HG03060 (cell line): Measurements from ENCODE around the gene PERM1.

ENCODE experiments used
- ATAC-seq: cut with Tn5 transposase; IDR thresholded peaks from one replicate; pipeline ENCODE4 v1.9.1; 2021; ENCODE audit warnings: low read depth, moderate number of reproducible peaks; ENCODE audit not compliant: unreplicated experiment

The PERM1 gene

GRCh38 chr1:966704-967300 is 15.1 kb downstream of the PERM1 start:
- no peak for ATAC-seq

DNA sequence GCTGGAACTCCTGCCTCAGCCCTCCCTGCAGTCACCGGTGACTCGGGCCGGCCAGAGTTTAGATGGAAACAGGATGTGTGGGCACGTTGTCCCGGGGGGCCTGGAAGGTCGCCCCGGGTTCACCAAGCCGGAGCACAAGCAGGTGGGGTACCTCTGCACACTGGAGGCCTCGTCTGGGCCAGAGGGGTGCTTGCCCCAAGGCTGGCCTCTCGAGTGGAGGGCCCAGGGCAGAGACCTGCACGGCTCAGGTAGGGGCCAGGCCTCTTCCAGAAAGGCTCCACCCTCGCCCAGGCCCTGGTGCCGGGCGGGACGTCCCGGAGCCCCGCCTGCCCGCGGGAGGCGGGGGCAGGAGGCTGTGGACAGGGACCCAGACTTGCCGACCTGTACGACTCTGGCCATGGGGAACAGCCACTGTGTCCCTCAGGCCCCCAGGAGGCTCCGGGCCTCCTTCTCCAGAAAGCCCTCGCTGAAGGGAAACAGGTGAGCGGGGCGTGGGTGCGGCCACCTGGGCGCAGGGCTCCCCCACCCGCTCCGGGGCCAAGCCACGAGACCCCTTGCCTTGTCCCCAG is 15.7 kb downstream of the PERM1 start, which contains the start of gene PLEKHN1:
TSS of gene PLEKHN1 (plus strand) at position 348 of the 569 bp plus-strand sequence. CDS start at position 398, 50 bp downstream.
- ATAC-seq: no peak

DNA sequence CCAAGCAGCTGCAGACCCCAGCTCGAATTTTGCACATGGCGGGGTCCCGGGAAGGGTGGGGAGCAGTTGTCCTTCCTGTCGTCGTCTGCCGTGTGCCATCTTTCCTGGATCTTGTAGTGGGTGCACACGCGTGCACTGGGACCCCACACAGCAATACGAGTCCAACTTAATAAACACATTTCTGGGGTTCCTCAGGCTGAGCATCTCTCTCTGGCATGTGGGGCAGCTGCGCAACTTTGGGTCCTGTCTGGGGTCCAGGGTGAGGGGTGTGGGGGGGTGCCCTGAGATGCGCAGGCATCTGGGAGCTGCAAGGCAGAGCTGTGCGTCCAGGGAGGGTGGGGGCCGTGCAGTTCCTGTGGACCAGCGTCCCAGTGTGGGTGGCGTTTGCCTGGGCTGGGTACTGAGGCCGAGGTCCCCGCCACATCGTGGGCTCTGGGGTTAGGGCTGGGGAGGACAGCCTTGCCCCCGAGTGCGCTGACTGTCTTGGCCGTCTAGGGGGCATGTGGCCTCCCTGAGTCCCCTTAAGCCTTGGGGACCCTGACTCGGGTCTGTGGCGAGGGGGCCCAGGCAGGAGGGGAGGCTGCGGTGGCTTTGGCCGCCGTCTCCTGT is 16.3 kb downstream of the PERM1 start:
- no peak for ATAC-seq

DNA sequence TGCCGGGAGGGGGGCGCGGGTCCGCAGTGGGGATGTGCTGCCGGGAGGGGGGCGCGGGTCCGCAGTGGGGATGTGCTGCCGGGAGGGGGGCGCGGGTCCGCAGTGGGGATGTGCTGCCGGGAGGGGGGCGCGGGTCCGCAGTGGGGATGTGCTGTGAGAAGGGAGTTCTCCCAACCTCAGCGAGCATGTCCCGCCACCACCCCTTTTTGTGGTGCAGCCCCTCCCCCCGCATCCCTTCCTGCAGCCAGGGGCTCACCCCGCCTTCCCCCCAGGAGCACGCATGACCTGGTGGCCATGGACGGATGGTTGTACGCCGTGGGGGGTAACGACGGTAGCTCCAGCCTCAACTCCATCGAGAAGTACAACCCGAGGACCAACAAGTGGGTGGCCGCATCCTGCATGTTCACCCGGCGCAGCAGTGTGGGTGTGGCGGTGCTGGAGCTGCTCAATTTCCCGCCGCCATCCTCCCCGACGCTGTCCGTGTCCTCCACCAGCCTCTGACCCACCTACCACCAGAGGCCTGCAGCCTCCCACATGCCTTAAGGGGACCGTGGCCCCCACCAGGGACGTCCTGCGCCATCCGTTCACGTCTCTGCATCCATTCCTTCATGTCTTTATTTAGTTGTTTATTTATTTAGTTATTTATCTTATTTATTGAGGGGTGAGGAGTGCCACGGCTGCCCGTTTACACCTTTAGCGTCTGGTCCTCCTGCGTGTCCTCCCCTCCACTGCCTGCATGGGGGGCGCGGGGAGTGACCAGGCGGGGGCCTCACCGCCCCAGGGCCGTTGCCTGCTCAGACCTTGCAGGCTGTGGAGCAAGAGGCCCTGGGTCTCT is 17.0 kb downstream of the PERM1 start:
- ATAC-seq: no peak

DNA sequence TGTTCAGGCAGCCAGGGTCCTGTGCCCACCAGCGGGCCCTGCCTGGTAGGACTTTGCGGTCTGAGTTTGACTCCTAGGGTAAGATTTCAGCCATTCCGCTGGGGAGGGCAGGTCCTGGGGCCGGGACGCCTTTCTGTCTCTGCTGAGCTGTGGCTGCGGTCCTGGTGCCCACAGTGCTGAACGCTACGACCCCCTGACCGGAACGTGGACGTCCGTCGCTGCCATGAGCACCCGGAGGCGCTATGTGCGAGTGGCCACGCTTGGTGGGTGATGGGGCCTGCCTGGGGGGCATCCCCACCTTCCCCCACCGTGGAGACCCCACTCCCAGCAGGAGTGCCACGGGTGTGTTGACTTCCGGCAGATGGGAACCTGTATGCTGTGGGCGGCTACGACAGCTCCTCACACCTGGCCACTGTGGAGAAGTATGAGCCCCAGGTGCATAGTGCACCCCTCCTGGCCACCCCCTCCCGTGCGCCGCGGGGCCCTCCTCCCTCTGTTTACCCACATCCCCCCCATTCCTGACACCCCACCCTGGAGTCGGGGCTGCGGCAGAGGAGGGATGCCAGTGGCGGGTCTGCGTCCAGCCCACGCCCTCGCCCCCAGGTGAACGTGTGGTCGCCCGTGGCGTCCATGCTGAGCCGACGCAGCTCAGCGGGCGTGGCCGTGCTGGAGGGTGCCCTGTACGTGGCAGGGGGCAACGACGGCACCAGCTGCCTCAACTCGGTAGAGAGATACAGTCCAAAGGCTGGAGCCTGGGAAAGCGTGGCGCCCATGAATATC is 18.0 kb downstream of the PERM1 start:
- no peak for ATAC-seq

DNA sequence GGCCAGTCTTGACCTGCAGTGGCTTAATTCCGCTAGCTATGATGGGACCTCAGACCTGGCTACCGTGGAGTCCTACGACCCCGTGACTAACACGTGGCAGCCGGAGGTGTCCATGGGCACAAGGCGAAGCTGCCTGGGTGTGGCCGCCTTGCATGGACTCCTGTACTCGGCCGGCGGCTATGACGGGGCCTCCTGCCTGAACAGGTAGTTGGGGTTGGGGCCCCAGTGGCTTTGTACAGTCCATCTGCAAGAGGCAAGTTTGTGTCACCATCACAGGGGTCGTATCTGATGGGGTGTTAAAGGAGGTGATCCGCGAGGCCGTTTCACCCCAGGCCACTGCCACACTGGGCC is 18.6 kb downstream of the PERM1 start:
- ATAC-seq: no peak

DNA sequence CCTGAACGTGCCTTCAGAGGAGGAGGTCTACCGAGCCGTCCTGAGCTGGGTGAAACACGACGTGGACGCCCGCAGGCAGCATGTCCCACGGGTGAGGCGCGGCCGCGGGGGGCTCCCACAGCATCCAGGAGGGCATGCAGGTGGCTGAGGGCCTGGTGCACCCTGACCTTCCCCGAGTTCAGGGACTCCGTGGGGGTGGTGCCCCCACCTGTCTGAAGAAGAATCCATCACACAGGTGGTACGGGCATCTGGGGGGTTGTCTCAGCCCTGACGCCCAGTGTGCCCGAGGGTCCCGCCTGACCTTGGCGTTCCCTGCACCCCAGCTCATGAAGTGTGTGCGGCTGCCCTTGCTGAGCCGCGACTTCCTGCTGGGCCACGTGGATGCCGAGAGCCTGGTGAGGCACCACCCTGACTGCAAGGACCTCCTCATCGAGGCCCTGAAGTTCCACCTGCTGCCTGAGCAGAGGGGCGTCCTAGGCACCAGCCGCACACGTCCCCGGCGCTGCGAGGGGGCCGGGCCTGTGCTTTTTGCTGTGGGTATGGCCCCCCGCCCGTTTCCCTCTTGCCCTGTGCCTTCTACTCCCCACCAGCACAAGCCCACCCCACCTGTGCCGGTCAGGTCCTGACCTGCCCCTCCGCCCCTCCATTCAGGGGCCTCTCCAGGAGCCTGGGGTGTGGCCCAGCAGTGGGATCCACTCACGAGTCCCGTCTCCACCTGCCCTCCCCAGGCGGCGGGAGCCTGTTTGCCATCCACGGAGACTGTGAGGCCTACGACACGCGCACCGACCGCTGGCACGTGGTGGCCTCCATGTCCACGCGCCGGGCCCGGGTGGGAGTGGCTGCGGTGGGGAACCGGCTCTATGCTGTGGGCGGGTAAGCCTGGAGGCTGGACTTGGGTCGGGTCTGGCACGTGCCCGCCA is 19.3 kb downstream of the PERM1 start:
- no peak for ATAC-seq

GRCh38 chr1:961132-961669 is 20.7 kb downstream of the PERM1 start:
- ATAC-seq: no peak

- ATAC-seq: no peak
Measured at GRCh38 chr1:960363-961131, 21.3 kb downstream of the PERM1 start, which contains the start of gene KLHL17. Gene KLHL17, plus strand, starts transcription at chr1:960584. Its CDS starts 110 bp downstream, at chr1:960694.

- ATAC-seq: no peak
Measured at GRCh38 chr1:959731-960362, 22.0 kb downstream of the PERM1 start.

GRCh38 chr1:958823-959730 is 22.8 kb downstream of the PERM1 start, which contains the start of gene NOC2L:
Gene NOC2L, minus strand, starts transcription at chr1:959256. Its CDS starts 16 bp downstream, at chr1:959240.
- no peak for ATAC-seq

DNA sequence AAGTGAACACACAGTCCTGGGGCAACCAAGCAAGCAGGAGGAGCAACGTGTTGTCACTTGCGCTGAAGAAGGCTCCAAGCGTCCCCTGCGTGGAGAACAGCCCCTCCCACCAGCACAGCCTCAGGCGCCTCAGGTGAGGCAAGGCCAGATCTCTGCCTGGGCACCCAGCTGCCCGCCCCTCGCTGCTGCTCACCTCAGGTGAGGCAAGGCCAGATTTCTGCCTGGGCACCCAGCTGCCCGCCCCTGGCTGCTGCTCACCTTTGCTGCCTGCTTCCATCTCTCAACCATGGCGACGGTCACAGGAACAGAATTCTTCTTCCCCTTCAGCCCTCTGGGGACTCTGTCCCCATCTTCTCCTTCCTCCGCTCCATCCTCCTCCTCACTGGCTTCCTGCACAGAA is 25.3 kb downstream of the PERM1 start:
- ATAC-seq: no peak

GRCh38 chr1:955474-955873 is 26.4 kb downstream of the PERM1 start:
- no peak for ATAC-seq

GRCh38 chr1:954927-955326 is 27.0 kb downstream of the PERM1 start:
- no peak for ATAC-seq

DNA sequence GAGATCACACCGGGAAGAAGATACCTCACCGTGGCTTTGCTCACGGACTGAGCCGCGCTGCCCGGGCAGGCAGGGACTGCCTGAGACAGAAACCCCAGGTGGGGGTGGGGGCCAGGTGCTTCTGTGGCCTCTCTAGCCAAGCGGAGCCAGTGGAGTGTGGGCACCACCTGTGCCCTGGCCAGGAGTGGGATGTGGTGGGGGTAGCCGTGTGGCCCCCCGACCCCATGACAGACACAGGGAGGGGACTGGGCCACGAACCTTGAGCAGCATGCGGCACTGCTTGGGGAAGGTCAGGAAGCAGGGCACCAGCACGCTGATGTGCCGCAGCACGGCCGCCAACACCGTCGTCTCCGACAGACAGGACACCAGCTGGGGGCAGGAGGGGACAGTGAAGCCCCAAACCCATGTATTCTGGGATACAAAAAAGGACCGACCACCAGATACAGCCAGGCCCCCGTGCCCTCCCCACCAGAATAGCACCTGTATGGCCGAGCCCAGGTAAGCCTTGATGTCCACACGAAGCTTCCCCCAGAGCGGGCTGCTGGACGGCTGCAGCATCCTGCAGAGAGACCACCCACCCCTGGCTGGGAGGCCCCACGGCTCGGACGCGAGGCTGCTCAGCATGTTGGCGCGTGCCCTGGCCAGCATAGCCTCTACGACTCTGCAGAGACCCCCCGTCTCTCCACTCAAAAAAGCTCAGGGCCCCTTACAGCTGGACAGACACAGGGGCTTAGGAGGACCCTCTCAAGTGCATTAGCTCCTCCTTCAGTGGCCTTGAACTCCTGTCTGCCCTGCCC is 28.2 kb downstream of the PERM1 start:
- no peak for ATAC-seq

- ATAC-seq: no peak
Measured at GRCh38 chr1:952603-953002, 29.3 kb downstream of the PERM1 start.
